B cell (primary cell): Measurements from ENCODE around the gene SDSL.

Experiments
- CTCF ChIP-seq: fragments of 200-600 bp; IDR thresholded peaks from one replicate; pipeline ENCODE4 v1.8.0; 2022; ENCODE audit warnings: antibody characterized with exemption, mild to moderate bottlenecking
- EZH2 ChIP-seq: IDR thresholded peaks from 2 replicates; pipeline ENCODE4 v1.6.1; 2012; ENCODE audit warnings: borderline replicate concordance, low read depth, mild to moderate bottlenecking, moderate library complexity, low read length; ENCODE audit not compliant: insufficient read depth, poor library complexity, severe bottlenecking

- peak; percentile 78 for TF ChIP-seq CTCF
- no peak for TF ChIP-seq EZH2
Observed at GRCh38 chr12:113424915-113425823, 3.0 kb downstream of the SDSL start.
